ENCODE results near the gene CCDC68.

GRCh38 chr18:55003695-55004094 lies 44.4 kb upstream of the CCDC68 start:
- TF ChIP-seq CTCF (conservative IDR thresholded peaks at IDR 0.05): no peak
- TF ChIP-seq ZFX (IDR thresholded peaks at IDR 0.05): no peak
